Skeletal muscle satellite cell (primary cell): ENCODE results near the gene ANKS4B.
"Not testable (repeated sequence)": the region's sequence is repeated elsewhere in the genome, so short reads cannot be mapped to it uniquely, and the experiment has no call there.

Source experiments
- H3K27me3 ChIP-seq: 2 replicates; pipeline ENCODE4 v1.7.0; 2013; ENCODE audit warnings: low read length; ENCODE audit not compliant: control insufficient read depth, insufficient read depth
- H3K36me3 ChIP-seq: 2 replicates; pipeline ENCODE4 v1.7.0; 2013; ENCODE audit warnings: mild to moderate bottlenecking, control low read depth, low read length; ENCODE audit not compliant: insufficient read depth
- H3K4me1 ChIP-seq: 2 replicates; pipeline ENCODE4 v1.7.0; 2013; ENCODE audit warnings: low read length; ENCODE audit not compliant: control insufficient read depth, insufficient read depth
- H3K4me2 ChIP-seq: 2 replicates; pipeline ENCODE4 v1.7.0; 2013; ENCODE audit warnings: mild to moderate bottlenecking, low read length
- H3K4me3 ChIP-seq: 2 replicates; pipeline ENCODE4 v1.7.0; 2013; ENCODE audit warnings: low read length
- H3K9ac ChIP-seq: 2 replicates; pipeline ENCODE4 v1.7.0; 2013; ENCODE audit warnings: mild to moderate bottlenecking, low read depth, low read length, moderate library complexity
- H3K9me3 ChIP-seq: replicated peaks from 2 replicates; pipeline ENCODE4 v1.7.0; 2013; ENCODE audit warnings: mild to moderate bottlenecking, control low read depth, low read length

ANKS4B gene

GRCh38 chr16:21281698-21282389 lies 48.3 kb downstream of the ANKS4B start:
- no peaks in the 10 kb centered on the region for H3K9me3 ChIP-seq
- no peak overlapping the region for H3K9ac ChIP-seq

GRCh38 chr16:21283521-21284289 lies 50.2 kb downstream of the ANKS4B start:
- Histone ChIP-seq H3K27me3 (peaks cover 54% of the 10 kb centered on the region), H3K4me2 (peak overlapping the region; percentile 66), H3K9me3 (no peaks in the 10 kb centered on the region), H3K9ac (no peak overlapping the region), H3K36me3 (no peaks in the 10 kb centered on the region), H3K4me3 (peak overlapping the region; percentile 66), H3K4me1 (peaks cover 3% of the 10 kb centered on the region)

More at GRCh38 chr16:21281698-21282389, 48.3 kb downstream of the ANKS4B start:
- no peak overlapping the region for H3K4me3 ChIP-seq
- no peaks in the 10 kb centered on the region for H3K36me3 ChIP-seq
- H3K27me3 ChIP-seq, result peaks cover 71% of the 10 kb centered on the region
- H3K4me2 ChIP-seq, result no peak overlapping the region
- H3K4me1 ChIP-seq, result peaks cover 6% of the 10 kb centered on the region

- H3K27me3 ChIP-seq, result peaks cover 52% of the 10 kb centered on the region
- H3K4me3 ChIP-seq, result peak overlapping the region; percentile 66
- H3K4me1 ChIP-seq, result peaks cover 3% of the 10 kb centered on the region
- no peak overlapping the region for H3K9ac ChIP-seq
- H3K36me3 ChIP-seq, result no peaks in the 10 kb centered on the region
- no peaks in the 10 kb centered on the region for H3K9me3 ChIP-seq
- H3K4me2 ChIP-seq, result peak overlapping the region; percentile 66
Measured at GRCh38 chr16:21284414-21284813, 50.9 kb downstream of the ANKS4B start.

- H3K9me3 ChIP-seq, result no peaks in the 10 kb centered on the region
- H3K4me1 ChIP-seq, result peaks cover 3% of the 10 kb centered on the region
- no peak overlapping the region for H3K9ac ChIP-seq
- H3K27me3 ChIP-seq, result peaks cover 47% of the 10 kb centered on the region
- H3K4me2 ChIP-seq, result no peak overlapping the region
- H3K4me3 ChIP-seq, result no peak overlapping the region
- H3K36me3 ChIP-seq, result no peaks in the 10 kb centered on the region
Measured at GRCh38 chr16:21285314-21285713, 51.8 kb downstream of the ANKS4B start.

- H3K36me3 ChIP-seq, H3K4me2 ChIP-seq, H3K4me3 ChIP-seq, H3K9ac ChIP-seq, H3K9me3 ChIP-seq, H3K4me1 ChIP-seq: not testable (repeated sequence)
- peaks cover 30% of the 10 kb centered on the region for H3K27me3 ChIP-seq
Measured at GRCh38 chr16:21289789-21290188, 56.3 kb downstream of the ANKS4B start.

- Histone ChIP-seq H3K4me1 (peaks cover 20% of the 10 kb centered on the region), H3K4me2 (peak overlapping the region; percentile 97), H3K4me3 (peak overlapping the region; percentile 94), H3K36me3 (no peaks in the 10 kb centered on the region), H3K27me3 (no peaks in the 10 kb centered on the region), H3K9ac (peak overlapping the region; percentile 88), H3K9me3 (no peaks in the 10 kb centered on the region)
Measured at GRCh38 chr16:21300309-21301167, 67.0 kb downstream of the ANKS4B start.

GRCh38 chr16:21301168-21301894 lies 67.8 kb downstream of the ANKS4B start:
- H3K4me3 ChIP-seq, result peak overlapping the region; percentile 94
- peak overlapping the region; percentile 88 for H3K9ac ChIP-seq
- H3K36me3 ChIP-seq, result no peaks in the 10 kb centered on the region
- no peaks in the 10 kb centered on the region for H3K27me3 ChIP-seq
- no peaks in the 10 kb centered on the region for H3K9me3 ChIP-seq
- H3K4me1 ChIP-seq, result peaks cover 20% of the 10 kb centered on the region
- H3K4me2 ChIP-seq, result peak overlapping the region; percentile 97

GRCh38 chr16:21301895-21302291 lies 68.4 kb downstream of the ANKS4B start:
- peak overlapping the region; percentile 88 for H3K9ac ChIP-seq
- peak overlapping the region; percentile 94 for H3K4me3 ChIP-seq
- no peaks in the 10 kb centered on the region for H3K36me3 ChIP-seq
- H3K9me3 ChIP-seq, result no peaks in the 10 kb centered on the region
- peaks cover 20% of the 10 kb centered on the region for H3K4me1 ChIP-seq
- no peaks in the 10 kb centered on the region for H3K27me3 ChIP-seq
- peak overlapping the region; percentile 97 for H3K4me2 ChIP-seq

- Histone ChIP-seq H3K36me3 (no peaks in the 10 kb centered on the region), H3K27me3 (no peaks in the 10 kb centered on the region), H3K4me2 (peak overlapping the region; percentile 97), H3K9ac (peak overlapping the region; percentile 88), H3K4me3 (peak overlapping the region; percentile 94), H3K4me1 (peaks cover 20% of the 10 kb centered on the region), H3K9me3 (no peaks in the 10 kb centered on the region)
Measured at GRCh38 chr16:21302454-21302853, 69.0 kb downstream of the ANKS4B start.

- H3K4me2 ChIP-seq, result peak overlapping the region; percentile 97
- no peaks in the 10 kb centered on the region for H3K27me3 ChIP-seq
- H3K4me3 ChIP-seq, result peak overlapping the region; percentile 94
- peaks cover 20% of the 10 kb centered on the region for H3K4me1 ChIP-seq
- no peaks in the 10 kb centered on the region for H3K36me3 ChIP-seq
- H3K9ac ChIP-seq, result peak overlapping the region; percentile 88
- no peaks in the 10 kb centered on the region for H3K9me3 ChIP-seq
Measured at GRCh38 chr16:21302898-21303528, 69.5 kb downstream of the ANKS4B start.
